ENCODE results near the gene NHLH2.
A peak's percentile ranks its signal among the peaks of the same experiment; 100 is the strongest.

NHLH2 gene

DNA sequence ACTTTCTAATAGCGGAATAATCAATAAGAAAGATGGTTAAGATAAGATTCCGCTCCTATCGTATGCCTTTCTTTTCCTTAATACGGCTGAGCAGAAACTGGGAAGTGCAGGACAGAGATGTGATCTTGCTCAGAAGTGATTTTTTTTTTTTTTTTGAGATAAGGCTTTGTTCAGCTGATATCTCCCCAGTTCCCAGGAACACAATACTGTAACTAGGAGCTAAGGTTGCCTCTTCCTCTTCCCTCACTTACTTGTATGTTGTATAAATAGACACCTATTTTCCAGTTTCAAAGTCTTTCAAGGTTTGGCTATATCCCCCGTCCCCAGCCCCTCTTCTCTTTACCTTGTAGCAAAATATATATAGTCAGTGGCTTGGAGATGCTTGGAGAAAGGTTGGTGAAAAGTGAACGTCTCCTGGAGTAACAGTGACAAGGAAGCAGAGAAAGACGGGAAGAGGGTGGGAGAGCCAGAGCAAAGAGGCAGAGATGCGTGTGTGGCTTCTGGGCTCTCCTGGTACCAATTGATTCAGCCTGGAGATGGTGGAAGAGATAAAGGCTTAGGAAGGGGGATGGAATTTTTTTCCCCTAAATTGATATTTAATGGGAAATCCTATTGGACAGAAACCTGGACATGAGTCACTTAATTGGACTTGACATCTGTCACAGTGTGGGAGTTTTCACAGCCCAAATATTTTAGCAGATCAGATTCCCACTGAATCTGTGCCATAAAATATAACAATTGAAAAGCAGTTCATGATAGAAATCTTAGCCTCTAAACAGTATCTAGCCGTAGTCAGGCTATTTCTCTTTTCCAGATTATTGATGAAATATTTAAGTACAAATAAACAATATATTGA is at the start of gene NHLH2:
NHLH2 (minus strand) TSS at position 522 of the 856 bp plus-strand sequence. CDS start 2,754 bp downstream, outside the sequence.
- DNase-seq (ENCODE audit: low spot score), result no peak

GRCh38 chr1:115890580-115890979 is 49.7 kb upstream of the NHLH2 start:
- no peak for DNase-seq (ENCODE audit: low spot score)

GRCh38 chr1:115888976-115889375 is 48.0 kb upstream of the NHLH2 start:
- no peak for DNase-seq (ENCODE audit: low spot score)

DNA sequence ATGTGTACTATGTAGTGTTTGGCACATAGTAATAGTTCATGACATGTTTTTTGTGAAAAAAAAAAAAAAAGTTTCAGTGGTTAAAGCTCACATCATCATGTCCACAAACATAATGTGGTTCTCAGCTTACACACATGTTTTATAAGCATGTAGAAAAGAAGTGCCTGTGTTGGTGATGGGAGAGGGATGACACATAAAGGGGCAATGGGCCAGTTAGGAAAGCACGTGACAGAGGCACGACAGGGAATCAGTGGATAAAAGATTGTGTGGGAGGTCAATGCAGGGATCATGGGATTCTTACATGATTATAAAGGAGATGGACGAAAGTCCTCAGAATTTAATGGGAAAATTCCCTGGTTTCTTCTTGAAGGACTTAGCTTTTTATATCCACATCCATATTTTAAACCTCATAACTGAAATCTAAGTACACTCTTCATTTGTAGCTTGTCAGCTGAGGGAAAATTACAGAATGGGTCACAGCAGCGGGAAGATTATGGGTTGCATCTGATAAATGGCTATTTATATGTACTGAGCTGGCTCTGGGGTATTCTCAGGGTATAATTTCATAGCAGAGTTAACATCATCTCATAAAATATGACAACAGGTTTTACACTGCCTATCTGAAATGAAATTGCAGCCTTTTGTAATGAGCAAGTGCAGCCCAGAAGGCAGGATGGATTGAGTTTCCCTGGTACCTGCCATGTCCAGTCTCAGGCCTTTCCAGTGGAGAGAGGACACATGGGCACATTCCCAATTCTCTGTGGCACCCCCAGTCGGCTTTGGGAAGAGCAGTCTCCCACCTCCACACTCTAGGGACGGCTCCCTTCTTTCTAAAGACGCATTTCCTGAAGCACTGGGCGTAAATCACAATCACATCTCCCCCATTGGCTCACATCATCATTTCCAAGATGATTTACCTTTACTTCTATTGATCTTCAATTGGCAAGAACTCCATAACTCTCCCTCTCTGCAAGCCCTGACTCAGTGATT is 42.3 kb upstream of the NHLH2 start:
- DNase-seq (ENCODE audit: low spot score), result no peak

- no peak for DNase-seq (ENCODE audit: low spot score)
These were observed 40.2 kb upstream of the NHLH2 start for GRCh38 chr1:115880981-115881672.

GRCh38 chr1:115879977-115880376 is 39.1 kb upstream of the NHLH2 start:
- no peak for DNase-seq (ENCODE audit: low spot score)

DNA sequence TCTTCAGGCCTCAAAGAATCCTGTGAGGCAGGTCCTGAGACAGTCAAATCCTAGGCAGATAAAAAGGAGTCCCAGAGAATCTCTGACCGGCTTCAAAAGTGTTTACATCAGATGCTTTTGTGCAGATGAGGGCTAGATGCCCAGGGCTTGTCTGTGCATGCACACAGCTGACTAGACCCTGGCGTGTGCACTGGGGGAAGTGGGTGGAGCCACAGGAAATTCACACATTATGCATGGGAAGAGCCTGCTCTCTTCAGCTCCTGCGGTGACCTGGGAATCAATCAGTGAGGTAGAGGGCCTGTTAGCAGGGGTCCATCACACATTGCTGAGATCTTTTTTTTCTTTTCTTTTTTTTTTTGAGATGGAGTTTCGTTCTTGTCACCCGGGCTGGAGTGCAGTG is 36.6 kb upstream of the NHLH2 start:
- no peak for DNase-seq (ENCODE audit: low spot score)

GRCh38 chr1:115874904-115875303 is 34.0 kb upstream of the NHLH2 start:
- DNase-seq (ENCODE audit: low spot score), result no peak

GRCh38 chr1:115874497-115874896 is 33.6 kb upstream of the NHLH2 start:
- DNase-seq (ENCODE audit: low spot score), result no peak

- no peak for DNase-seq (ENCODE audit: low spot score)
These were observed 32.3 kb upstream of the NHLH2 start for GRCh38 chr1:115873184-115873583.

DNA sequence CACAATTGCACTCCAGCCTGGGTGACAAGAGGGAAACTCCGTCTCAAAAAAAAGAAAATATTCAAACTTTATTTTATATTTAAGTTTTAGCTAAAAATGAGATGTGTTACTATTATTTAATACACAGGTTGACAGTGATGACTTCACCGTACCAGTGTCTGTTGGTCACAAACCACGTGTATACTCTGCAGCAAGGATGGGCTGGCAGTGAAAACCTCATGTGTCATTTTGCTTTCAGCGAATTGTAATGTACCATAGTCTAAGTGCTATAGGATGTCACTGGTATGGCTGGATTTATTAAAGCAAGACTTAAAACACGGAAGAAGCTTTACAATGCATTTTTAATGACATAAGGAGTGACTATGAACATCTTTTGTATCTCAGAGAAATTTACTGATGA is 28.1 kb upstream of the NHLH2 start:
- no peak for DNase-seq (ENCODE audit: low spot score)

DNA sequence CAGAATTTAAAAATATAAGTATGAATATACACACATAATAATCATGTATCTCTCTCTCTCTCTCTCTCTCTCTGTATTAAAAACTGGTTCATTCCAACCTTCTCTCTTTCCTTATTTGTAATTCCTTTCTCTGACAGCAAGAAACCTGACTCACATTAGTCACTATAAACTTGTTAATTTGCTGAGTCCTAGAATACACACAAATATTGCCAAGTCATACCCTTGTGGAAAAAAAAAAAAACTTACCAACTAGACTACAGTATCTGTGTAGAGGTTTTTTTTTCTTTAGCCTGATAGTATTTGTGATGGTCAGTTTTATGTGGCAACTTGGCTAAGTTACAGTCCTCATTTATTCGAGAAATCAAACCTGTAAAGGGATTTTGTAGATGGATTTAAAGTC is 26.3 kb upstream of the NHLH2 start:
- no peak for DNase-seq (ENCODE audit: low spot score)

- DNase-seq (ENCODE audit: low spot score), result no peak
These were observed 24.9 kb upstream of the NHLH2 start for GRCh38 chr1:115865704-115866380.

GRCh38 chr1:115862403-115862802 is 21.5 kb upstream of the NHLH2 start:
- no peak for DNase-seq (ENCODE audit: low spot score)

DNA sequence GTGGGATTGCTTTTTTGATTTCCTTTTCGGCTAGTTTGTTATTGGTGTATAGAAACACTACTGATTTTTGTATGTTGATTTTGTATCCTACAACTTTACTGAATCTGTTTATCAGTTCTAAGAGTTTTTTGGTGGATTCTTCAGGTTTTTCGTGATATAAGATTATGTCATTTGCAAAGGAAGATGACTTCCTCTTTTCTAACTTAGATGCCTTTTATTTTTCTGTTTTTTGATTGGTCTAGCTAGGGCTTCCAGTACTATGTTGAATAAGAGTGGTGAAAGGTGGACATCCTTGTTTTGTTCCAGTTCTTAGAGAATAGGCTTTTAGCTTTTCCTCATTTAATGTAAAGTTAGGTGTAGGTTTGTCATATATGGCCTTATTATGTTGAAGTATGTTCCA is 13.1 kb upstream of the NHLH2 start:
- DNase-seq (ENCODE audit: low spot score), result no peak

- no peak for DNase-seq (ENCODE audit: low spot score)
These were observed 10.0 kb upstream of the NHLH2 start for GRCh38 chr1:115850937-115851336.

- no peak for DNase-seq (ENCODE audit: low spot score)
These were observed 6.9 kb upstream of the NHLH2 start for GRCh38 chr1:115847787-115848186.

DNA sequence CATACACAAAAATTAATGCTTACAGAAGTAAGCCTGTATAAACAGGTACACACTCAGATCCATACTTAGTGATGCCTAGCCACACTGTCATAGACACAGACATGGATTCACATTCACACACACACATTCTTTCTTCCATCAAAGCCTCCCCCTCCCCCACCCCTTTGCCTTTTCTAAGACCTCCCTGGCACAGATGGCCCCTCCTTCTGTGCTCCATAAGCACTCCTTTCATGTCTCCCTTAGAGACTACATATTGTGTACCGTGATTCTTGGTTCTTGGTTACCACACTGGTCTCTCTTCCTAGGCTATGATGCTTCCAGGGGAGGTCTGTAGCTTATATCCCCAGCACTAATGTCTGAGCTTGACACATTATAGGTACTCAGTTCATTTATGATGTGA is 2.0 kb upstream of the NHLH2 start:
- DNase-seq (ENCODE audit: low spot score), result no peak

DNA sequence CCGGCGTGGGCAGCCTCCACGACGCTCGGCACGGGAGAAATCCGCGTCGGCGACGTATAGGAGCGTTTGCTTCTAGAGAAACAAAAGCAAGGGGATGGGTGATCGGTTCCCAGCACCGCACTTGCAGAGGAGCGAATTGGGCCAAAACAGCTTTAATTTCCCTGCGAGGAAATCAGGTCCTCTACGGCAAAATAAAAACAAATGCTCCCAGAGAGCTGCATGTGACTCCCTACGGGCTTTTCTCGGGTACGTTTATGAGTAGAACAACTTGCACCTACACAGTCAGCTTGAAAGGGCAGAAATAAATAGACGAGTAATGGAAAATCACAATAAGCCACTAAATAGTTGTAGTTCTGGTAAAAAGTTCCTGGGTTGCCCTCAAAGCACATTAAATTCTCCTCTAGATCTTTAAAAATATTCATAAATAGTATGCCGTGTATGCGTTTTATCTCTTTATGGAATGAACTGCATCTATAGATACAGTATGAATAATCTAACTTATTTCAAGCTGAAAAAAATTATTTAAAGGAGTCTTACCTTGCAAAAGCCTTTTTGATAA is 1.2 kb downstream of the NHLH2 start:
- peak; percentile 3 for DNase-seq (ENCODE audit: low spot score)

GRCh38 chr1:115839029-115839678 is 1.8 kb downstream of the NHLH2 start:
- no peak for DNase-seq (ENCODE audit: low spot score)
